Measurements from ENCODE around the gene TBC1D21.

The TBC1D21 gene, protein sequence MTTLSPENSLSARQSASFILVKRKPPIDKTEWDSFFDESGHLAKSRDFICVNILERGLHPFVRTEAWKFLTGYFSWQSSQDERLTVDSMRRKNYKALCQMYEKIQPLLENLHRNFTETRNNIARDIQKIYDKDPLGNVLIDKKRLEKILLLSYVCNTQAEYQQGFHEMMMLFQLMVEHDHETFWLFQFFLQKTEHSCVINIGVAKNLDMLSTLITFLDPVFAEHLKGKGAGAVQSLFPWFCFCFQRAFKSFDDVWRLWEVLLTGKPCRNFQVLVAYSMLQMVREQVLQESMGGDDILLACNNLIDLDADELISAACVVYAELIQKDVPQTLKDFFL

DNA sequence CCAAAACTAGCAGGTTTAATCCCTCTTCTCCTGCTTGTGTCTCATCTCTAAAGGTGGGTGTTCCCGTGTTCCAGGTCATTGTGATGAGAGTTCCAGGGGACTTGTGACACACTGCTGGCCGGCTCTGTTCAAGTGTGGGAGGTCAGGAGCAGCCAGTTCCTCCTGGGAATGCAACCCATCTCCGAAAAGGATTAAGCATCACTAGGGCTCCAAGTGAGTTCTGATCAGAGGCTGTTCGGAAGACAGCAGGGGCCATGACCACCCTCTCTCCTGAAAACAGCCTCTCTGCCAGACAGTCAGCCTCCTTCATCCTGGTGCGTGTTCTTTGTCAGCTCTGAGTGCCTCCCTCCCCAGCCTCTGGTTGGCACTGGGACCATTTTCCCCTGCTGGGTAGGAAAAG lies at the start of gene TBC1D21:
TSS of gene TBC1D21 (plus strand) at position 109 of the 400 bp plus-strand sequence. CDS start at position 255, 146 bp downstream.
- DNase-seq (ENCODE audit: low read depth in 3 of 3): no peak

DNA sequence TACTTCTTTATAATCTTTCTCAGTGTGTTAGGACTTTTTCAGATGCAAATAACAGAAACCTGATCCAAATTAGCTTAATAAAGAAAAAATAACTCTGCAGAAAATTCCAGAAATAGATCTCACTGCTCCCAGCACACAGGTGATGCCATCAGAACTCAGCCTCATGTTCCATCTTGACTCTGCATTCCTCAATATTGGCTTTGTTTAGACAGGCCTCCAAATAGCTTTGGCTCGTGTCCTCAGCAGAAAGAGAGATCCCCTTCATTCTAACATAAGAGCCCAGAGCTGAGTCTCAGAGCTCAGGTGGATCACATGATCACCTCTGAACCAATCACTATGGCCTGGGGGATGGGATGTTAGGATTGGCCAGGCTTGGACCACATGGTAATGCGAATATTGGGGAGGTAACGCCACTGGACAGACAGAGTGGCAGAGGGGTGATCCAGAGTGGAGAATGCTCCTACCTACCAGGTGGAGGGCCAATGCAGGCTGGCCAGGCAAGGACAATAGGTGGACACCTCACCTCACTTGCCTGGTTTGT lies 46.6 kb upstream of the TBC1D21 start:
- DNase-seq (ENCODE audit: low read depth in 3 of 3): no peak

- DNase-seq (ENCODE audit: low read depth in 3 of 3): no peak
Measured at GRCh38 chr15:73829523-73829922, 43.8 kb upstream of the TBC1D21 start.

DNA sequence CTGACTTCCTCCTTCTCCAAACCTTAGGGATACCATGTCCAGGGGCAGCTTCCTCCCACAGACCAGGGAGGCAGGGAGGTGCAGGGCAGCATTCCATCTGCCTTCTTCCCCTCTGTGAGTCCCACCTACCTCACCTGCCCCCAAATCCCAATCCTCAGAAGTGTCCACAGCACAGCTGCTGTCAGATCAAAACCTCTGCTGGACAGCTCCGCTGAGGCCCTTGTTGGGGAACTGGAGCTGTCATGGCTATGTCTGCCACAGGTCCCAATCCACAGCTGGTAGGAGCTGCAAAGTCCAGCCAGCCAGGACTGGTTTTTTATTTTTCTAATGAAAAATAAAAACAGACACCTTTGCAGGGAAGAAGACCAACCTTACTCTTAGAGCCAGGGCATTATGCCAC lies 40.7 kb upstream of the TBC1D21 start:
- DNase-seq (ENCODE audit: low read depth in 3 of 3): no peak

DNA sequence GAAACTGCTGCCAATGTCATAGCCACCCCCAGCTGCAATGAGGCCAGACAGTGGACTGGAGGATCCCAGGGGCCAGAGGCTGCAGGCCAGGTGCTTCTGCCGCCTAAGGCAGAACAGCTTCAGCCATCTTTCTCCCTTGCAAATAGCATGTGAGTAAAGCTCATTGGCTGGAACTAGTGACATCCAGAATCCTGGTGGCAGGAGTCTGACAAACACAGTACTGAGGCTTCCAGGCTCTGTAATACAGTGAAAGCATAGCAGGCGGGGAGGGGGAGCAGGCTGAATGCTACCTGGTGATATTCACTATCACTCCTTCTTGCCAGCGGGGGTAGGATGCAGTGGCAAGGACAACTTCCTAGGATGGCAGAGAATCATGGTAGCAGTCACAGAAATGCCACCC lies 36.5 kb upstream of the TBC1D21 start:
- no peak for DNase-seq (ENCODE audit: low read depth in 3 of 3)

- no peak for DNase-seq (ENCODE audit: low read depth in 3 of 3)
Measured at GRCh38 chr15:73838831-73839426, 34.4 kb upstream of the TBC1D21 start.

- no peak for DNase-seq (ENCODE audit: low read depth in 3 of 3)
Measured at GRCh38 chr15:73839699-73840377, 33.5 kb upstream of the TBC1D21 start.

DNA sequence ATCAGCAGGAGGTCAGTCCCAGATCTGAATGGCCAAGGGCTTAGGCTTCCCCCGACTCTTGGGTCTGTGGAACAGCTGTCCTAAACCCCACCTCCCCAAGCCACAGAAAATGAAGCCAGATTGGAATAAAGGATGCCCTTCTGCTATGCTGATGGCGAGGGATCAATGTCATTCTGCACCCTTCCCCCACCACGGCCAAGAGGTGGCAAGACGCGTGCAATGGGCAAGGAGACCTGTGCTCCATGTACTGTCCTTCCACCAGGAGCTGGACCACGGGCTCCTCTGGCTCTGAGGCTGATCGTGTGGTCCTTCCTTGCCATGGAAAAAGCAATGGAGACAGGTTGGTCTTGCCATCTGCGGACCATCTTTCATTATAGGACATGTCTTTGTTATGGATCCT lies 32.6 kb upstream of the TBC1D21 start:
- DNase-seq (ENCODE audit: low read depth in 3 of 3): no peak

- DNase-seq (ENCODE audit: low read depth in 3 of 3): no peak
Measured at GRCh38 chr15:73841756-73842725, 31.3 kb upstream of the TBC1D21 start.

DNA sequence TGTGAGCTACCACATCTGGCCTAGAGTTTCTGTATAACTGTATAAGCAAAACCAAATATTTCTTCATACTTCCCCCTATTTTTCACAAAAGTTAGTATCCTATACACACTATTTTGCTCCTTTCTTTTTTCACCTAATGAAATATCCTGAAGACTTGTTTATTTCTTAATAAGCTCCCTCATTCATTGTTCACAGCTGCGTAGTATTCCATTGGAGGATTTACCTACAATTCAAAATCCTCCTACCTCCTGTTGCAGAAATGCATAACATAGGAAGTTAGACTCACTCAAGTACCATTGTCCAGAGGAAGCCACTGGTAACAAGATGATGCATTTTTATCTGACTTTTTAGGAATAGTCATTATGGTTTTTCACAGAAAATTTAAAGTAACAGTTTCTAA lies 29.6 kb upstream of the TBC1D21 start:
- DNase-seq (ENCODE audit: low read depth in 3 of 3): no peak

- no peak for DNase-seq (ENCODE audit: low read depth in 3 of 3)
Measured at GRCh38 chr15:73844356-73844755, 29.0 kb upstream of the TBC1D21 start.

DNA sequence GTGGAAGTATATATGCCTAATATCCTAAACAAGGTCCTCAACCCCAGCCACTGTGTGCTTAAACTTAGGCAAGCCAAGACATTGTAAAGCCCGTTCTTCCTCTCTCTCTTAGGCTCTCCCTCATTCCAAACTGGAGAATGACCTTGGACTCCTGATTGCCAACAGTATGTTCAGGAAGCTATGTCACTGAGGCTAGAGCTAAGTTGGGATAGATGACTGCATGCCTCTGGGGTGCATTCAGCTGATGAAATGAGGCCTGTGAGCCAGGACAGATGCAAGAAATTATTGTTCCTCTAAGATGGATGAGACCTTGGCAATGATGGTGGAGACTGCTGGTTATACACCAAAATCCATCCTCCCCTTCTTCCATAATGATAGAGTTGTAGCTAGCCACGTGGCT lies 27.9 kb upstream of the TBC1D21 start:
- no peak for DNase-seq (ENCODE audit: low read depth in 3 of 3)

DNA sequence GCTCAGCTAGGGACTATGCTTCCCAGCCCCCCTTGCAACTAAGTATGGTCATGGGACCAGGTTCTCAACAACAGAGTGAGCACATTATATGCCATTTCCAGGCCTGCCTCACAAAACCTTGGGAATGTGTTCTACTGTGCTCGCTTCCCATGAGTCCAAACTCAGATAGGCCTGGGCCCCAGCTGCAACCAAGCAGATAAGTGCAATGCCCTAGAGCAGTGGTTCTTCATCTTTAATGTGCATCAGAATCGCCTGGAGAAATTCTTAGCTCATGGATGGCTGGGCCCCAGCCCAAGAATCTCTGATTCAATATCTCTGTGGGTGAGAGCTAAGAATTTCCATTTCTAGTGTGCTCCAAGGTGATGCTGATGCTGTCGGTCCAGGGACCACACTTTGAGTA lies 27.5 kb upstream of the TBC1D21 start:
- no peak for DNase-seq (ENCODE audit: low read depth in 3 of 3)

GRCh38 chr15:73849641-73850040 lies 23.7 kb upstream of the TBC1D21 start:
- no peak for DNase-seq (ENCODE audit: low read depth in 3 of 3)

GRCh38 chr15:73850228-73850627 lies 23.1 kb upstream of the TBC1D21 start:
- no peak for DNase-seq (ENCODE audit: low read depth in 3 of 3)

- DNase-seq (ENCODE audit: low read depth in 3 of 3): peak in 2 of 3 experiments; percentile 5 to 8
Measured at GRCh38 chr15:73851689-73852088, 21.7 kb upstream of the TBC1D21 start.

DNA sequence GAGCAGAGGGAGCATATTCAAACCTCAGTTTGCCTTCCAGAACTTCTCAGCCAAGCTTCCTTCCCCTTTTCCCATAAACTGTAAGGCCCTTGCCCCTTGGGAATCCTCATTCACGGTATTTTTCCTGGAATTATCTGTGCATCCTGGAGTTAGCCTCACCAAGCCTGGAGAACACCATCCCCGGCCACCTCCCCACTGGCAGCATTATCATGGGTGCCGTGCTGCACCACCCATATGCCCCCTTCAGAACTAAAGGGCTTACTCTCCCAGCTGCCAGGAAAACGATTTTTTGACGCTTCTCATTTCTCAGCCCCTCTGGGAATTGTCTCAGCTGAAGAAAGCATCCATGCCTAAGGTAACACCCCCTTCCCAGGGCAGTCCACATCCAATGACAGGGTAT lies 20.9 kb upstream of the TBC1D21 start:
- no peak for DNase-seq (ENCODE audit: low read depth in 3 of 3)

GRCh38 chr15:73854265-73854664 lies 19.1 kb upstream of the TBC1D21 start:
- DNase-seq (ENCODE audit: low read depth in 3 of 3): no peak

DNA sequence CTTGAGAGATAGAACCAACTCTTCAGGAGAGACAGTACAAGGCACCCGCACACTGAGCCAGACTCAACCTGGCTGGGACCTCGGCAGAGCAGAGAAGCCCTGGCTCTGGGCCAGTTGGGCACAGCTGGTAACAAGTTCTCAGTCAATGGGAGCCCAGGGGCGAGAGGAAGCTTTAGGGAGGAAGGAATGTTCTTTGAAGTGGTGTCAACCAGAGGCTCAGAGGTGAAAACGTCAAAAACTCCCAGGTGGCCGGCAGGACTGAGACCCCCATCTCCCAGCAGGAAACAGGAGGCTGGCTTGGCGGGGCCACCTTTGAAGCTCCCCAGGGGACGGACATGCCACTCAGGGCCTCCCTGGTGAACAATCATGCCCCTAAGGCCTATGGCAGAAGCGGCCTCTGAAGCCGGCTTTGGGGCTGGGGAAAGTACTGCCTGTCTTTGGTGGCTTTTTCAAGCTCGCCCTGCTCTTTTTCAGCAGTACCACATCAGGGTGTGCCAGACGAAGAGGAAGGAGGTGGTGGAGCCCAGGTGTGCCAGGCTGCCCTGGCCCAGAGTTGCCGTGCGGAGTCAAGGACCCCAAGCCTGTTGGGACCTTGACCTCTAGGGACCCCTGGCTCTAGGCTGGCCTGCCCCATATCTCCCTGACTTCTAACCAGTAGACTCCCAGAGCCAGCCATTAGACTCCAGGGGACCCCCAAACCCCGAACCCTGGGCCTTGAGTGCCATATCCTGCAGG lies 16.7 kb upstream of the TBC1D21 start:
- DNase-seq (ENCODE audit: low read depth in 3 of 3): no peak

- no peak for DNase-seq (ENCODE audit: low read depth in 3 of 3)
Measured at GRCh38 chr15:73857193-73857920, 16.0 kb upstream of the TBC1D21 start.

All from stimulated activated CD4-positive, alpha-beta T cell treated with anti-CD3 and anti-CD28 coated beads, TNF-alpha, amount 100 ng/mL, for 4 hours (primary cell).